Mucosa of rectum (tissue), 2 donors: ENCODE results near the gene ULBP1.
"Not testable (repeated sequence)": the region's sequence is repeated elsewhere in the genome, so short reads cannot be mapped to it uniquely, and the experiment has no call there.

Experiments
- H3K27ac ChIP-seq, 2 donors: one replicate each; pipeline ENCODE4 v1.7.0; 2013; ENCODE audit warnings: inconsistent platforms in 2 of 2, low read depth in 2 of 2, low read length in 2 of 2
- H3K27me3 ChIP-seq, 2 donors: one replicate each; pipeline ENCODE4 v1.7.0; 2013; ENCODE audit warnings: low read length in 2 of 2; ENCODE audit not compliant: control insufficient read depth in 2 of 2, insufficient read depth in 2 of 2
- H3K36me3 ChIP-seq, 2 donors: one replicate each; pipeline ENCODE4 v1.7.0; 2013; ENCODE audit warnings: low read length in 2 of 2; ENCODE audit not compliant: control insufficient read depth in 2 of 2, insufficient read depth in 2 of 2
- H3K4me1 ChIP-seq, 2 donors: one replicate each; pipeline ENCODE4 v1.7.0; 2013; ENCODE audit warnings: low read length in 2 of 2, mild to moderate bottlenecking in 1 of 2; ENCODE audit not compliant: control insufficient read depth in 2 of 2, insufficient read depth in 2 of 2
- H3K4me3 ChIP-seq, 2 donors: one replicate each; pipeline ENCODE4 v1.7.0; 2013; ENCODE audit warnings: low read length in 2 of 2
- H3K9ac ChIP-seq, 2 donors: one replicate each; pipeline ENCODE4 v1.7.0; 2013; ENCODE audit warnings: low read length in 2 of 2, low read depth in 1 of 2, mild to moderate bottlenecking in 1 of 2
- H3K9me3 ChIP-seq, 2 donors: one replicate each; pipeline ENCODE4 v1.7.0; 2013; ENCODE audit warnings: low read length in 2 of 2; ENCODE audit not compliant: control insufficient read depth in 2 of 2
- donor health status: healthy.
- donor health status: Normal muscosa, but diverticular disease.

Gene ULBP1

GRCh38 chr6:149939909-149940671 lies 23.7 kb upstream of the ULBP1 start:
- Histone ChIP-seq H3K4me3 (no peak overlapping the region), H3K27me3 (peaks cover 64 to 66% of the 10 kb centered on the region in 2 donors)

DNA sequence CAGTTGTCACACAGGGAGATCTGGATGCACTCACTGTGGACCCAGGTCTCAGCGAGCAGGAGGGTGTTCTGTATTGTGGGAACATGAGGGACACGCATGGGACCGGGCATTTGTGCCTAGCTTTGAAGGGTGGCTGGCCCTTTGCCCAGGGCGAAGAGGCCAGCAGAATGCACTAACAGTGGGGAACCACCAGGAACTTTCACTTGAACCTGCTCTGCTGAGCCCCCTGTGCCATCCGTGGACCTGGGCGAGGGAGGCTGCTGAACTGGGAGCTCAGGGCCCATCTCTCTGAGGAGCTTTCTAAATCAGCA lies 23.1 kb upstream of the ULBP1 start:
- no peaks in the 10 kb centered on the region for H3K36me3 ChIP-seq
- no peak overlapping the region for H3K27ac ChIP-seq
- peaks cover 14 to 22% of the 10 kb centered on the region in 2 donors for H3K4me1 ChIP-seq
- H3K4me3 ChIP-seq, result no peak overlapping the region
- no peaks in the 10 kb centered on the region for H3K9me3 ChIP-seq
- peaks cover 58 to 61% of the 10 kb centered on the region in 2 donors for H3K27me3 ChIP-seq
- H3K9ac ChIP-seq, result no peak overlapping the region

More at GRCh38 chr6:149939909-149940671, 23.7 kb upstream of the ULBP1 start:
- Histone ChIP-seq H3K9ac (no peak overlapping the region), H3K27ac (no peak overlapping the region), H3K36me3 (no peaks in the 10 kb centered on the region), H3K9me3 (no peaks in the 10 kb centered on the region), H3K4me1 (peaks cover 14 to 22% of the 10 kb centered on the region in 2 donors)

- Histone ChIP-seq H3K9me3 (no peaks in the 10 kb centered on the region), H3K4me1 (peaks cover 14 to 22% of the 10 kb centered on the region in 2 donors), H3K9ac (no peak within 1 kb of the TSS), H3K27ac (no peak within 1 kb of the TSS), H3K36me3 (no peaks in the 10 kb centered on the region), H3K27me3 (peaks cover 46 to 49% of the 10 kb centered on the region in 2 donors), H3K4me3 (peak within 1 kb of the TSS; percentile 70 to 73)
These were observed 21.9 kb upstream of the ULBP1 start, which contains the start of gene ULBP2 for GRCh38 chr6:149941583-149942460. Gene ULBP2, plus strand, starts transcription at chr6:149942014. Its CDS starts 59 bp downstream, at chr6:149942073.

- peaks cover 40 to 44% of the 10 kb centered on the region in 2 donors for H3K27me3 ChIP-seq
- H3K9ac ChIP-seq, result no peak overlapping the region
- no peaks in the 10 kb centered on the region for H3K9me3 ChIP-seq
- no peak overlapping the region for H3K27ac ChIP-seq
- H3K36me3 ChIP-seq, result no peaks in the 10 kb centered on the region
- no peak overlapping the region for H3K4me3 ChIP-seq
- peaks cover 14 to 22% of the 10 kb centered on the region in 2 donors for H3K4me1 ChIP-seq
These were observed 21.3 kb upstream of the ULBP1 start for GRCh38 chr6:149942461-149942829.

DNA sequence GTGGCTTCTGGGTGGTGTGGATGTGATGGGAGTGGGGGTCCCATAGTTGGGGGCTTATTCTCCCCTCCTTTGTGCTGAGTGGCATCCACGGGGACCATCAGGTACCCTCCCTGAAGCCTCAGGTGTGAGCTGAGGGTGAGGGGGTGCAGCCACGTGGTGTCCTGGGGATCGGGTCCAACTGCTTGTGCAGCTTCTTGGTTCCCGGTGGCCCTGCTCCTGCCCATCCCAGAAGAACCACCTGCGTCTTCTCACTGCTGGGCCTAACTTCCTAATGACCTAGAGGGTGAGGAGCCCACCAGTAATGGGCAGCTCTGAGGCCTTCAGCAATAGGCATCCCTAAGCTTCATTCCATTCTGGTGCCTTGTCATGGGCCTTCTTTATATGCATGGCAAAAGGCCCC lies 20.4 kb upstream of the ULBP1 start:
- Histone ChIP-seq H3K27me3 (peaks cover 35 to 38% of the 10 kb centered on the region in 2 donors), H3K4me1 (peaks cover 12 to 19% of the 10 kb centered on the region in 2 donors)
- not testable (repeated sequence) for H3K27ac ChIP-seq, H3K4me3 ChIP-seq, H3K9me3 ChIP-seq, H3K9ac ChIP-seq, H3K36me3 ChIP-seq

- H3K9ac ChIP-seq, H3K4me3 ChIP-seq, H3K9me3 ChIP-seq, H3K27ac ChIP-seq, H3K36me3 ChIP-seq: not testable (repeated sequence)
- H3K27me3 ChIP-seq, result peaks cover 18 to 25% of the 10 kb centered on the region in 2 donors
- peaks cover 2 to 10% of the 10 kb centered on the region in 2 donors for H3K4me1 ChIP-seq
These were observed 18.5 kb upstream of the ULBP1 start for GRCh38 chr6:149945276-149945675.

DNA sequence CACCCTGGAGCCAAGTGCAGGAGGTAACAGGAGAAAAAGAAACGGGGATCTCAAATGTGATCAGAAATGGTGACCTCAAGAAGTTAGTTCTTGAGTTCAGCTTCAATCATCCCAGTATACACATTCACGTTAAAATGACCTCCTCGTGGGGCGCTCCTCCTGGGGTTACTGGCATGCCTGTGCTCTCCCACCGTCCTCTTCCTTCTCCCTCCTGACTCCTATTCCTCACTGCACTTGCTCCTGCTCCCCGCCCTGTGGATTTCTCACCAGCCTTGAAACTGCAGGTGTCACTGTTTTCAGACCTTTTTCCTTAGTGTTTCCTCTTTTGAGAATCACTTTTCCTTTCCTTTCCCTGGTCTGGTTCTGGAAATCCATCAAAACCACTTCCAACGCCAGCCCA lies 17.1 kb upstream of the ULBP1 start:
- H3K4me3 ChIP-seq, H3K4me1 ChIP-seq, H3K36me3 ChIP-seq, H3K9me3 ChIP-seq, H3K9ac ChIP-seq, H3K27ac ChIP-seq: not testable (repeated sequence)
- H3K27me3 ChIP-seq, result peaks cover 21 to 28% of the 10 kb centered on the region in 2 donors

DNA sequence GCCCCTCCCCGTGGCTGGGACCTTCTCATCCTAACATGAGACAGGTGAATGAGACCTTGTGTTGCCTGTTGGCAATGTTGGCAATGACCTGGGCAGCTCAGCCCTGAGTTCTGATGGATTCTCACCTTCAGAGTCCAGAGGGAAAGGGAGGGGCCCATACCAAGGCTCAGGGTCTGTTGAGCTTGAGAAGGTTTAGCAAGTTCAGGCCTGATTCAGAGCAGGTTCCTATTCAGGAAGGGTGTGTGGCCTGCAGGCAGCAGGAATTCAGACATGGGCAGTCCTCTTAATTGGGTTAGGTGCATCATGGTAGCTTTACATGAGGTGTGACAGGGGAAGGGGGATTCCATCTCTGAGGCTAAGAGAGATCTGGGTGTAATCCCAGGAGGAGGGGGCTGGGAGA lies 16.2 kb upstream of the ULBP1 start:
- peaks cover 20 to 33% of the 10 kb centered on the region in 2 donors for H3K27me3 ChIP-seq
- not testable (repeated sequence) for H3K9me3 ChIP-seq, H3K4me3 ChIP-seq, H3K9ac ChIP-seq, H3K27ac ChIP-seq, H3K36me3 ChIP-seq, H3K4me1 ChIP-seq

DNA sequence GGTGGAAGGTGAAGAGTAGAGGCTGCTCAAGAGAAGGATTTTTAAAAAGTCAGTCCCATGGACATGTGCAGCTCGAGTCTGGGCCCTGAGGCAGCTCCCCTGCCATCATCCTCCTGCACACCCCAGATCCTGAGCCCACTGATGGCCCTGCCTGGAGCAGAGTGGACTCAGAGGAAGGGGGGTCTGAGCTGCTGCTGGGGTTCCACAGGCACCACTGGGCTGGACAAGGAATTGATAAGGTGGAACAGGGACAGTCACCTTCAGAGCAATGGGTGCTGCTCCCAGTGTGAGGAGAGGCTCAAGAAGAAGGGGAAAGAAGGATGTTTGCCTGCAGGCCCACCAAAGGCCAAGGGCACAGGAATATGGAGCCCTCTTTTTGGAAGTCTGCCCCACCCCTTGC lies 15.7 kb upstream of the ULBP1 start:
- H3K4me1 ChIP-seq, result no peaks in the 10 kb centered on the region
- H3K9me3 ChIP-seq, result no peaks in the 10 kb centered on the region
- H3K27me3 ChIP-seq, result peaks cover 24 to 36% of the 10 kb centered on the region in 2 donors
- no peak overlapping the region for H3K27ac ChIP-seq
- no peak overlapping the region for H3K4me3 ChIP-seq
- no peak overlapping the region for H3K9ac ChIP-seq
- no peaks in the 10 kb centered on the region for H3K36me3 ChIP-seq

DNA sequence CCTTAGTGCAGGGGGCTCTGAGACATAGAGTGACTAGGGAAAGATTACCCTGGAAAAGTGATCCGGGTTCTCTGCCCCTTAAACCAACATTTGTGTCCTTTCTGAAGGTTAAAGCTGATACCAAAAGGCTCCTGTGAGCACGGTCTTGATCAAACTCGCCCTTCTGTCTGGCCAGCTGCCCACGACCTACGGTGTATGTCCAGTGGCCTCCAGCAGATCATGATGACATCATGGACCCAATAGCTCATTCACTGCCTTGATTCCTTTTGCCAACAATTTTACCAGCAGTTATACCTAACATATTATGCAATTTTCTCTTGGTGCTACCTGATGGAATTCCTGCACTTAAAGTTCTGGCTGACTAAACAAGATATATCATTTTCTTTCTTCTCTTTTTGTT lies 15.1 kb upstream of the ULBP1 start:
- Histone ChIP-seq H3K4me3 (no peak overlapping the region), H3K9ac (no peak overlapping the region), H3K27me3 (peaks cover 28 to 38% of the 10 kb centered on the region in 2 donors), H3K9me3 (no peaks in the 10 kb centered on the region), H3K4me1 (no peaks in the 10 kb centered on the region), H3K36me3 (no peaks in the 10 kb centered on the region), H3K27ac (no peak overlapping the region)
